ENCODE results near the gene RPL41.
A peak's percentile ranks its signal among the peaks of the same experiment; 100 is the strongest.

Gene RPL41

GRCh38 chr12:56081393-56082347 lies 34.8 kb upstream of the RPL41 start:
- H3K27me3 ChIP-seq (ENCODE audit: insufficient read depth, low read depth), result peaks cover 33% of the 10 kb centered on the region; the same call in 1 of the 2 replicates
- H3K36me3 ChIP-seq (ENCODE audit: insufficient read depth), result no peaks in the 10 kb centered on the region
- no peak overlapping the region for H3K9ac ChIP-seq
- TF ChIP-seq CTCF (conservative IDR thresholded peaks at IDR 0.05; ENCODE audit: low read depth, low read length), result no peak
- no peaks in the 10 kb centered on the region for H4K20me1 ChIP-seq (ENCODE audit: insufficient read depth)
- H3K79me2 ChIP-seq (ENCODE audit: insufficient read depth, low read depth), result no peaks in the 10 kb centered on the region
- H3K4me3 ChIP-seq (IDR thresholded peaks at IDR 0.05; ENCODE audit: insufficient read depth, low read depth, low read length), result no peak overlapping the region
- H2AFZ ChIP-seq (ENCODE audit: low read depth), result no peak overlapping the region
- no peak overlapping the region for H3K4me2 ChIP-seq
- H3K27ac ChIP-seq, result no peak overlapping the region
- H3K4me1 ChIP-seq (ENCODE audit: low read depth, poor library complexity, severe bottlenecking), result peaks cover 13% of the 10 kb centered on the region

- no peak overlapping the region for H3K4me3 ChIP-seq (IDR thresholded peaks at IDR 0.05; ENCODE audit: insufficient read depth, low read depth, low read length)
- H3K27me3 ChIP-seq (ENCODE audit: insufficient read depth, low read depth), result peaks cover 33% of the 10 kb centered on the region; the same call in 1 of the 2 replicates
- no peaks in the 10 kb centered on the region for H3K79me2 ChIP-seq (ENCODE audit: insufficient read depth, low read depth)
- no peak overlapping the region for H2AFZ ChIP-seq (ENCODE audit: low read depth)
- TF ChIP-seq CTCF (conservative IDR thresholded peaks at IDR 0.05; ENCODE audit: low read depth, low read length), result no peak
- H3K9ac ChIP-seq, result no peak overlapping the region
- H4K20me1 ChIP-seq (ENCODE audit: insufficient read depth), result no peaks in the 10 kb centered on the region
- no peak overlapping the region for H3K27ac ChIP-seq
- peaks cover 13% of the 10 kb centered on the region for H3K4me1 ChIP-seq (ENCODE audit: low read depth, poor library complexity, severe bottlenecking)
- no peaks in the 10 kb centered on the region for H3K36me3 ChIP-seq (ENCODE audit: insufficient read depth)
- no peak overlapping the region for H3K4me2 ChIP-seq
Observed at GRCh38 chr12:56082382-56082781, 34.1 kb upstream of the RPL41 start.

- no peak for TF ChIP-seq CTCF (conservative IDR thresholded peaks at IDR 0.05; ENCODE audit: low read depth, low read length)
- no peak overlapping the region for H2AFZ ChIP-seq (ENCODE audit: low read depth)
- peaks cover 13% of the 10 kb centered on the region for H3K4me1 ChIP-seq (ENCODE audit: low read depth, poor library complexity, severe bottlenecking)
- H4K20me1 ChIP-seq (ENCODE audit: insufficient read depth), result no peaks in the 10 kb centered on the region
- H3K4me2 ChIP-seq, result no peak overlapping the region
- H3K36me3 ChIP-seq (ENCODE audit: insufficient read depth), result no peaks in the 10 kb centered on the region
- H3K27ac ChIP-seq, result no peak overlapping the region
- no peak overlapping the region for H3K9ac ChIP-seq
- H3K79me2 ChIP-seq (ENCODE audit: insufficient read depth, low read depth), result no peaks in the 10 kb centered on the region
- no peak overlapping the region for H3K4me3 ChIP-seq (IDR thresholded peaks at IDR 0.05; ENCODE audit: insufficient read depth, low read depth, low read length)
- peaks cover 33% of the 10 kb centered on the region; the same call in 1 of the 2 replicates for H3K27me3 ChIP-seq (ENCODE audit: insufficient read depth, low read depth)
Observed at GRCh38 chr12:56082967-56083366, 33.5 kb upstream of the RPL41 start.

- peak; percentile 65 for TF ChIP-seq CTCF (conservative IDR thresholded peaks at IDR 0.05; ENCODE audit: low read depth, low read length)
- no peak overlapping the region for H3K4me2 ChIP-seq
- H3K4me3 ChIP-seq (IDR thresholded peaks at IDR 0.05; ENCODE audit: insufficient read depth, low read depth, low read length), result no peak overlapping the region
- H3K4me1 ChIP-seq (ENCODE audit: low read depth, poor library complexity, severe bottlenecking), result peaks cover 6% of the 10 kb centered on the region
- H3K27me3 ChIP-seq (ENCODE audit: insufficient read depth, low read depth), result peaks cover 32% of the 10 kb centered on the region; the same call in 1 of the 2 replicates
- no peaks in the 10 kb centered on the region for H3K79me2 ChIP-seq (ENCODE audit: insufficient read depth, low read depth)
- no peak overlapping the region for H2AFZ ChIP-seq (ENCODE audit: low read depth)
- H3K36me3 ChIP-seq (ENCODE audit: insufficient read depth), result no peaks in the 10 kb centered on the region
- H3K27ac ChIP-seq, result no peak overlapping the region
- H4K20me1 ChIP-seq (ENCODE audit: insufficient read depth), result no peaks in the 10 kb centered on the region
- H3K9ac ChIP-seq, result no peak overlapping the region
Observed at GRCh38 chr12:56084958-56085543, 31.4 kb upstream of the RPL41 start.

Measured in KMS-11 (cell line).